ENCODE measurements around the gene SLC25A25. TPM values are rescaled to one million over a fixed set of nuclear protein-coding genes. Genes with fewer than 3 reads are reported as not detected.

Gene SLC25A25
- total RNA-seq, 1 donor from 2014 or later: 8.5 TPM

- H3K79me2 ChIP-seq (ENCODE audit: low read depth): no peaks in the 10 kb centered on the region
- H3K36me3 ChIP-seq: no peaks in the 10 kb centered on the region
- no peaks in the 10 kb centered on the region for H4K20me1 ChIP-seq (ENCODE audit: low read depth)
- H3K27ac Mint-ChIP-seq: peak overlapping the region; percentile 15
- peaks cover 9% of the 10 kb centered on the region for H3K27me3 Mint-ChIP-seq (ENCODE audit: insufficient read depth, low read depth)
- no peaks in the 10 kb centered on the region for H3K4me1 ChIP-seq
- no peak overlapping the region for H3K4me3 Mint-ChIP-seq
- TF ChIP-seq CTCF (IDR thresholded peaks at IDR 0.05): no peak
- TF ChIP-seq EZH2 (IDR thresholded peaks at IDR 0.05): no peak
- no peak for TF ChIP-seq EZH2phosphoT487 (IDR thresholded peaks at IDR 0.05)
- no peaks in the 10 kb centered on the region for H3K9me3 ChIP-seq (ENCODE audit: low read depth)
- H3K4me3 ChIP-seq: no peak overlapping the region
- H2AFZ ChIP-seq (replicated peaks): no peak overlapping the region
- no peaks in the 10 kb centered on the region for H3K9me3 Mint-ChIP-seq
- H3K27ac ChIP-seq: no peak overlapping the region
- no peak overlapping the region for H3K9ac ChIP-seq
- DNase-seq (ENCODE audit: low spot score): no peak
- peaks cover 6% of the 10 kb centered on the region for H3F3A ChIP-seq (ENCODE audit: low read depth)
- H3K36me3 Mint-ChIP-seq: no peaks in the 10 kb centered on the region
- H3K27me3 ChIP-seq: no peaks in the 10 kb centered on the region
- peaks cover 12% of the 10 kb centered on the region for H3K4me1 Mint-ChIP-seq
- no peak overlapping the region for H3K4me2 ChIP-seq
Observed at GRCh38 chr9:128152133-128153059, 84.4 kb downstream of the SLC25A25 start.

DNA sequence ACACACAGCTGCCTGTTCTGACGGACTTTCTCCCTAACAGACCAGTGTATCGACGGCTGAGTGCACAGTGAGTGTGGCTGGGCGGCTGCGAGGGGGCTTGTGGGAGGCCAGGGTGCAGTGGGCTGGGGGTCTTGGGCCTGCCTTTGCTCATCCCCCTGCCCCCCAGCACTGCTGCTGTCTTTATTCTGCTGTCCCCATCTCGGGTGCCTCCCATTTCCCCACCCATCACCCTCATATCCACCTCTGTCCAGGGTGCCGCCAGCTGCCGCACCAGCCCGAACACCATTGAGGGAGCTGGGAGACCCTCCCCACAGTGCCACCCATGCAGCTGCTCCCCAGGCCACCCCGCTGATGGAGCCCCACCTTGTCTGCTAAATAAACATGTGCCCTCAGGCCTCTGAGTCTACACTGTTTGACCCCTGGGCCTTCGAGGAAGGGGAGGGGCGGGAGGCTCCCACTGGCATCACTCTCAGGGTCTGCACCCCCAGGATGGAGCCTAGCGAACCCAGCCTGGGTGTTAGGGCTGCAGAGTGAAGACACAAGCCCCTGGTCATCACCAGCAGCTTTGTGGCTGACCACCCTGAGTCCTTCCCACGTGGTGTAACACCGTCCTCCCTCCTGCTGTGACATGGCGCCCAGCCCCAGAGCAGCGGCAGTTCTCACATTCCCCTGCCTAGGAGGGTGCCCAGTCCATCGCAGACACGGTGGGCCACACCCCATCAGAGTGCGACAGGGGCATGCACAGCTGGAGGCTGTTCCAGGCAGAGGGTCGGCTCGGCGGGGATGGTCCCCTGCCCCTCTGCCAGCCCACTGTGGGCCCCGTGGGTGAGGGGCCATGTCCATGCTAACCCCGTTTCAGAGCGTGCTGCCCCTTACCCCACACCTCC, 85.3 kb downstream of the SLC25A25 start:
- H3K79me2 ChIP-seq (ENCODE audit: low read depth): no peaks in the 10 kb centered on the region
- TF ChIP-seq CTCF (IDR thresholded peaks at IDR 0.05) (no peak), EZH2phosphoT487 (IDR thresholded peaks at IDR 0.05) (no peak)

GRCh38 chr9:128153947-128154695, 86.1 kb downstream of the SLC25A25 start:
- Mint-ChIP-seq H3K27ac (no peak overlapping the region), H3K9me3 (no peaks in the 10 kb centered on the region), H3K27me3 (ENCODE audit: insufficient read depth, low read depth) (peaks cover 7% of the 10 kb centered on the region), H3K4me3 (no peak overlapping the region), H3K4me1 (peaks cover 9% of the 10 kb centered on the region), H3K36me3 (no peaks in the 10 kb centered on the region)
- Histone ChIP-seq H4K20me1 (ENCODE audit: low read depth) (no peaks in the 10 kb centered on the region), H3K36me3 (no peaks in the 10 kb centered on the region), H3K9ac (no peak overlapping the region), H3K4me2 (no peak overlapping the region), H3K9me3 (ENCODE audit: low read depth) (no peaks in the 10 kb centered on the region), H3K27me3 (no peaks in the 10 kb centered on the region), H2AFZ (replicated peaks) (no peak overlapping the region), H3K4me3 (no peak overlapping the region), H3F3A (ENCODE audit: low read depth) (peaks cover 6% of the 10 kb centered on the region), H3K79me2 (ENCODE audit: low read depth) (no peaks in the 10 kb centered on the region), H3K27ac (no peak overlapping the region), H3K4me1 (no peaks in the 10 kb centered on the region)
- no peak for TF ChIP-seq EZH2 (IDR thresholded peaks at IDR 0.05)
- TF ChIP-seq CTCF (IDR thresholded peaks at IDR 0.05): no peak
- no peak for TF ChIP-seq EZH2phosphoT487 (IDR thresholded peaks at IDR 0.05)
- no peak for DNase-seq (ENCODE audit: low spot score)

More for the DNA sequence above, 85.3 kb downstream of the SLC25A25 start:
- Histone ChIP-seq H3K27ac (no peak overlapping the region), H3K4me2 (no peak overlapping the region), H3K4me1 (no peaks in the 10 kb centered on the region), H3K36me3 (no peaks in the 10 kb centered on the region), H3K9me3 (ENCODE audit: low read depth) (no peaks in the 10 kb centered on the region), H3K9ac (no peak overlapping the region), H3K4me3 (no peak overlapping the region), H3F3A (ENCODE audit: low read depth) (peaks cover 6% of the 10 kb centered on the region), H2AFZ (replicated peaks) (no peak overlapping the region), H4K20me1 (ENCODE audit: low read depth) (no peaks in the 10 kb centered on the region), H3K27me3 (no peaks in the 10 kb centered on the region)
- no peaks in the 10 kb centered on the region for H3K36me3 Mint-ChIP-seq
- no peaks in the 10 kb centered on the region for H3K9me3 Mint-ChIP-seq
- peaks cover 9% of the 10 kb centered on the region for H3K27me3 Mint-ChIP-seq (ENCODE audit: insufficient read depth, low read depth)
- no peak for DNase-seq (ENCODE audit: low spot score)
- H3K4me1 Mint-ChIP-seq: peaks cover 12% of the 10 kb centered on the region
- no peak overlapping the region for H3K4me3 Mint-ChIP-seq
- no peak overlapping the region for H3K27ac Mint-ChIP-seq
